ENCODE measurements around the gene CACHD1.

The CACHD1 gene

DNA sequence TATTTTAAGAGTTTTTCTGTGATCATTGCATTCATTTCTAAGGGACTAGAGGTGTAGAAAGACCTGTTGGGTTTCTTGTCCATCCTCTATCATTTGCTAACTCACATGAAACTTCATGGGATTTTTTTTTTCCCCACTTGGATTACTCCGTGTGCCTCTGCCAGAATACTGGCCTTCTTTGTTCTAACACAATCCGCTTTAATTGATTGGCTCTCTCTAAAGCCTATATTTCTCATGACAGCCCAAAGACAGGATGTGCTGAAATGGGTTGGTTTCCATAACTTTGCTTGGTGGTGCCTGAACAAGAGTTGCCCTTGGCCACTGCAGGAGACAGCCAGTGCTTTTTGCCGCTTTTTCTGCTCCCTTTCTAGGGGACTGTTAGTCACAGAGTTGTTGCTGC lies 12.2 kb downstream of the CACHD1 start:
- Histone ChIP-seq H3K9me3 (no peaks in the 10 kb centered on the region), H3K36me3 (no peaks in the 10 kb centered on the region), H3K27me3 (no peaks in the 10 kb centered on the region), H3K4me1 (peaks cover 9% of the 10 kb centered on the region), H3K4me2 (peak overlapping the region; percentile 11; the same call in 1 of the 2 replicates), H3K27ac (no peak overlapping the region), H3K9ac (no peak overlapping the region), H3K4me3 (no peak overlapping the region), H4K20me1 (peaks cover 13% of the 10 kb centered on the region; the same call in 1 of the 2 replicates)
- TF ChIP-seq Cebpa-rat (IDR thresholded peaks at IDR 0.05): no peak

DNA sequence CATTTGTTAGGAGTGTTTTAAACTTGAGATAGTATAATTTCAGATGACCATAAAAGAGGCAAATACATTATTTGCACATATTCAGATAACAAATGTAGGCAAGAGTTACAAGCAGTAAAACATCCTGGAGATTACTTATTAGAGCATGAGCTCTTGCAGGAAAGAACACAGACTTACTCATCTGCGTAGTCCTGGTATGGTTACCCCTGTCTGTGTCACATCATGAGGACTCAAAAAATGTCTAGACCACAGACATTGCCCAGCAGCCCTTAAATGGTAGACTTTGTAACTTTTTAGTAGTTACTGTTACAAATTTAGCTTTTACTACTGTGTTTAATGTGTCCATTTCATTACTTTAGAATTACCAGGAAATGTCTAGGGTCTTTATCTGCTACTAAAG lies 12.8 kb downstream of the CACHD1 start:
- Histone ChIP-seq H3K27ac (no peak overlapping the region), H3K4me1 (peaks cover 9% of the 10 kb centered on the region), H3K4me2 (peak overlapping the region; percentile 11; the same call in 1 of the 2 replicates), H3K36me3 (no peaks in the 10 kb centered on the region), H3K27me3 (no peaks in the 10 kb centered on the region), H3K4me3 (no peak overlapping the region), H4K20me1 (peaks cover 13% of the 10 kb centered on the region; the same call in 1 of the 2 replicates), H3K9me3 (no peaks in the 10 kb centered on the region), H3K9ac (no peak overlapping the region)
- TF ChIP-seq Cebpa-rat (IDR thresholded peaks at IDR 0.05): no peak

DNA sequence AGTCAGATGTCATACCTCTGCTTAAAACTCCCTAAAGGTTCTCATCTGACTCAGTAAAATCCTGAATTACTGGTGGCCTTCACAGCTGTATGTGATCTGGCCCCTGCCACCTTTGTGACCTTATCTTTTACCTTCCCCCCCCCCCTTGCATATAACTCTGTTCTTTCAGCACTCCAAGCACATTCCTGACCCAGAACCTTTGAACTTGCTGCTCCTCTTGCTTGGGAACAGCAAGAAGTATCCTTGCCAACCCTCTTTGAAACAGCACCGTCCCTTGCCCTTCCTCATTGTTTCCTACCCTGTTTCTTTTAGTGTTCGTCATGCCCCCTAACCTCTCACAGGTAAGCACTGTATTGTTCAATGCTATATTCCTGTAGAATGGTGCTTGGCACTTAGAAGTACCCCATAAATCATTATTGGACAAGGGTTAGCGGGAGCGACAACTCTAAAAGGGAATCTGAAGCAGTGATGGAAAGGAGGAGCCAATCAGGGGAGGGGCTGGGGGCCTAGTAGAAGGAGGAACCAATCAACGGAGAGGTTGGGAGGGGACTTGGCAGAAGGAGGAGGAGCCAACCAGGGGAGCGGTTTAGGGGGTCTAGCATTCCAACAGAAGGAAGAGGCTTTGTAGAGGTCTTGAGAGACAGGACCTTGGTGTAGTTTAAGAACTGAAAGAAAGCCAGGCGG lies 13.9 kb downstream of the CACHD1 start:
- Histone ChIP-seq H3K36me3 (no peaks in the 10 kb centered on the region), H3K27ac (no peak overlapping the region), H3K27me3 (no peaks in the 10 kb centered on the region), H3K4me3 (no peak overlapping the region), H3K4me1 (peaks cover 9% of the 10 kb centered on the region), H4K20me1 (peaks cover 12% of the 10 kb centered on the region; the same call in 1 of the 2 replicates), H3K4me2 (no peak overlapping the region), H3K9ac (no peak overlapping the region), H3K9me3 (no peaks in the 10 kb centered on the region)
- no peak for TF ChIP-seq Cebpa-rat (IDR thresholded peaks at IDR 0.05)

GRCh38 chr1:64484651-64485050 lies 14.7 kb downstream of the CACHD1 start:
- Histone ChIP-seq H3K36me3 (no peaks in the 10 kb centered on the region), H3K9ac (no peak overlapping the region), H3K4me3 (no peak overlapping the region), H4K20me1 (peaks cover 6% of the 10 kb centered on the region; the same call in 1 of the 2 replicates), H3K27ac (no peak overlapping the region), H3K4me2 (no peak overlapping the region), H3K4me1 (peaks cover 9% of the 10 kb centered on the region), H3K9me3 (no peaks in the 10 kb centered on the region), H3K27me3 (no peaks in the 10 kb centered on the region)
- TF ChIP-seq Cebpa-rat (IDR thresholded peaks at IDR 0.05): no peak

DNA sequence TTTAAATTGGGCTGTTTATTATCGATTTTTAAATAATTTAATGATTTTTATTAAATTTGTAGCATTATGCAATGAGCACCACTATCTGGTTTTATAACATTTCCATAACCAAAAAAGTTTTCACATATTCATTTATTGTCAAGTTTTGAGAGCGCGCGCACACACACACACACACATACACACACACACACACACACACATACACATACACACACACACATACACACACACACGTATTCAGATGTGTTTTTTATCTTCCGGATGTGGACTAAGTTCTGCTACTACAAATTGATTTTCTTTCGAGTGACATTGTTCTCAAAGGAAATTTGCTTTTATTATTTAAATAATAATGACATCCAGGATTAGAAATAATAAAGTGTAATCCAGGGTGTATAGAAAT lies 16.3 kb downstream of the CACHD1 start:
- H3K27ac ChIP-seq: no peak overlapping the region
- H3K4me1 ChIP-seq: peaks cover 21% of the 10 kb centered on the region
- H3K36me3 ChIP-seq: no peaks in the 10 kb centered on the region
- no peak overlapping the region for H3K9ac ChIP-seq
- H3K4me3 ChIP-seq: no peak overlapping the region
- H3K9me3 ChIP-seq: no peaks in the 10 kb centered on the region
- H3K4me2 ChIP-seq: no peak overlapping the region
- no peaks in the 10 kb centered on the region for H3K27me3 ChIP-seq
- TF ChIP-seq Cebpa-rat (IDR thresholded peaks at IDR 0.05): no peak
- H4K20me1 ChIP-seq: peaks cover 6% of the 10 kb centered on the region; the same call in 1 of the 2 replicates

GRCh38 chr1:64487061-64487460 lies 17.1 kb downstream of the CACHD1 start:
- H3K27ac ChIP-seq: no peak overlapping the region

GRCh38 chr1:64488862-64489261 lies 18.9 kb downstream of the CACHD1 start:
- H3K27me3 ChIP-seq: no peaks in the 10 kb centered on the region
- H3K36me3 ChIP-seq: peaks cover 5% of the 10 kb centered on the region; the same call in 1 of the 2 replicates
- H3K4me3 ChIP-seq: no peak overlapping the region
- H3K9me3 ChIP-seq: peaks cover 6% of the 10 kb centered on the region; the same call in 1 of the 2 replicates
- TF ChIP-seq Cebpa-rat (IDR thresholded peaks at IDR 0.05): no peak
- no peak overlapping the region for H3K9ac ChIP-seq
- peaks cover 6% of the 10 kb centered on the region; the same call in 1 of the 2 replicates for H4K20me1 ChIP-seq
- H3K27ac ChIP-seq: no peak overlapping the region
- peaks cover 12% of the 10 kb centered on the region for H3K4me1 ChIP-seq
- H3K4me2 ChIP-seq: no peak overlapping the region

More at GRCh38 chr1:64487061-64487460, 17.1 kb downstream of the CACHD1 start:
- no peak for TF ChIP-seq Cebpa-rat (IDR thresholded peaks at IDR 0.05)
- Histone ChIP-seq H3K36me3 (peaks cover 5% of the 10 kb centered on the region; the same call in 1 of the 2 replicates), H3K4me1 (peaks cover 21% of the 10 kb centered on the region), H3K9me3 (peaks cover 6% of the 10 kb centered on the region; the same call in 1 of the 2 replicates), H3K4me3 (no peak overlapping the region), H3K27me3 (no peaks in the 10 kb centered on the region), H3K9ac (no peak overlapping the region), H3K4me2 (no peak overlapping the region), H4K20me1 (peaks cover 6% of the 10 kb centered on the region; the same call in 1 of the 2 replicates)

GRCh38 chr1:64489707-64490106 lies 19.8 kb downstream of the CACHD1 start:
- Histone ChIP-seq H4K20me1 (peaks cover 12% of the 10 kb centered on the region; the same call in 1 of the 2 replicates), H3K4me1 (peaks cover 12% of the 10 kb centered on the region), H3K9me3 (peaks cover 6% of the 10 kb centered on the region; the same call in 1 of the 2 replicates), H3K27me3 (no peaks in the 10 kb centered on the region), H3K4me3 (no peak overlapping the region), H3K4me2 (peak overlapping the region; percentile 17), H3K27ac (no peak overlapping the region), H3K36me3 (peaks cover 5% of the 10 kb centered on the region; the same call in 1 of the 2 replicates), H3K9ac (no peak overlapping the region)
- TF ChIP-seq Cebpa-rat (IDR thresholded peaks at IDR 0.05): no peak

DNA sequence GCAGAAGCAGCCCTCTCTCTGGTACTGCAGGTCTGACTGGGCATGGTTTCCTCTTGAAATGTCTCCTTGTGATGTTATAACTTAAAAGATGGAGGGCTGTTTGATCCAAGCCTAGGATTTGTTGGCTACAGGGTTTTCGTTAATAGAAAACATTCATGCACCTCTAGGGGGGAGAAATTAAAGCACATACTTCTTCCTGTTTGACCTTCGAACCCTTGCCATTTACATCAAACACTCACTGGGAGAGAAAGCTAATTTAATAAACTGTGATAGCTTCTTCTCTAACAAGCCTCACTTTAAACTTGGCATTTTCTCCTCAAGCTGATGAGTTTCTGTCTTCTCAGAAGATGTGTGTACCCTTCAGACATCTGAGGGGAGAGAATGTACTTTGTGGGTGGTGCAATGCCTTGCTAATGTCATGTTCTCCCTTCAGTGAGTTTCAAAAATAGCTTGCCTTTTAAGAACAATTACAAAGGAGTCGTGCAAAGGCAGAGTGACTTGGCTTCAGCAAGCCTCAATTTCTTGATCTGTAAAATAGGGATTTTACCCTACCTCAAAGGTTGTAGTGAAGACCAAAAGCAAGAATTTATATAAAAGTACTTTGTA lies 20.4 kb downstream of the CACHD1 start:
- Histone ChIP-seq H3K9me3 (peaks cover 6% of the 10 kb centered on the region; the same call in 1 of the 2 replicates), H3K4me1 (peaks cover 12% of the 10 kb centered on the region), H3K36me3 (peaks cover 5% of the 10 kb centered on the region; the same call in 1 of the 2 replicates), H3K27ac (no peak overlapping the region), H3K4me3 (no peak overlapping the region), H3K4me2 (peak overlapping the region; percentile 17), H3K27me3 (no peaks in the 10 kb centered on the region), H4K20me1 (peaks cover 12% of the 10 kb centered on the region; the same call in 1 of the 2 replicates), H3K9ac (no peak overlapping the region)
- TF ChIP-seq Cebpa-rat (IDR thresholded peaks at IDR 0.05): no peak

DNA sequence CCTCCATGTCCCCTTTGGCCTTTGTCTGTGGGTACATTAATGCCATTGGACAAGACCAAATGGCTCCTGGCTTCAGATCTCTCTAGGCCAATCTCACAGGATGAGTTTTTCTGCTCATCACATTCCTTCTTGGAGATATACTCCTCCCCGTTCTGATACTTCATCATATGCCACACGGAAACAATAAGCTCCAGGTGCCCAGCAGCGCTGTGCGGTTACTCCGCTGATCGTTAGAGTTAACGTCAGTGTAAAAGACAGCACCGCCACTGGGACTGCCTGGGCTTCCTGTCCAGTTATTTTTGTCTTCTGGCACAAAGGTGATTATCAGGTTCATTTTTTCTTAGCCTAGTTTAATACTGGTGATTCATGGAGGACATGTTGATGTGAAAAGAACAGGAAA lies 22.5 kb downstream of the CACHD1 start:
- Histone ChIP-seq H3K27me3 (no peaks in the 10 kb centered on the region), H3K27ac (no peak overlapping the region), H3K36me3 (peaks cover 5% of the 10 kb centered on the region; the same call in 1 of the 2 replicates), H3K4me1 (peaks cover 17% of the 10 kb centered on the region), H3K9ac (no peak overlapping the region), H4K20me1 (peaks cover 12% of the 10 kb centered on the region; the same call in 1 of the 2 replicates), H3K9me3 (peaks cover 6% of the 10 kb centered on the region; the same call in 1 of the 2 replicates), H3K4me2 (no peak overlapping the region), H3K4me3 (no peak overlapping the region)
- TF ChIP-seq Cebpa-rat (IDR thresholded peaks at IDR 0.05): no peak
